Pancreas (tissue), 10 donors: ENCODE data around the gene BLVRA. TPM values are rescaled to one million over a fixed set of nuclear protein-coding genes. Genes with fewer than 3 reads are reported as not detected.

Source experiments
- ATAC-seq, 4 donors: fragments of 200-7000 bp; cut with Tn5 transposase; one replicate each; pipeline versions ENCODE4 v1.8.0 to v1.9.1; 2020; ENCODE audit warnings: mild to moderate bottlenecking in 4 of 4, moderate library complexity in 4 of 4
- DNase-seq, 6 donors: peaks; one replicate each; pipeline ENCODE4 v3.0.0-alpha.2; 2020
- FAIRE-seq: peaks from 2 replicates; lab custom pipeline; 2012; peaks lifted over from hg19 to GRCh38; lab: Jason Lieb, UNC
- H3K27ac ChIP-seq, 4 donors: fragments of 200-600 bp; sonication (generic); 1 replicate in 3 of 4; 2 replicates in 1 of 4; pipeline versions ENCODE4 v1.5.0 to v1.8.0; 2020
- H3K27me3 ChIP-seq, 4 donors: fragments of 200-600 bp; one replicate each; pipeline ENCODE4 v1.8.0; 2021
- H3K36me3 ChIP-seq, 3 donors: fragments of 200-600 bp; sonication (generic) in 1 of 3; one replicate each; pipeline versions ENCODE4 v1.5.0 to v1.8.0; 2020 to 2021
- H3K4me1 ChIP-seq, 3 donors: fragments of 200-600 bp; one replicate each; pipeline ENCODE4 v1.8.0; 2021
- H3K4me3 ChIP-seq, 4 donors: fragments of 200-600 bp; sonication (generic) in 2 of 4; one replicate each; pipeline versions ENCODE4 v1.5.0 to v1.8.0; 2020 to 2021
- H3K9me3 ChIP-seq, 4 donors: fragments of 200-600 bp; one replicate each; pipeline ENCODE4 v1.8.0; 2021
- WGBS, 2 donors: extraction: QIAGEN DNeasy Blood & Tissue Kit; methylation state at CpG; one replicate each; pipeline ENCODE4 v1.1.7; 2013; 5-methylcytosine and 5-hydroxymethylcytosine counted together
- intact Hi-C, 3 donors: fragments of 100-400 bp; cut with DNase I; formaldehyde crosslinking; loops; one replicate each; pipeline versions ENCODE4 v1.11.1 to v1.14.2; 2022
- polyA plus RNA-seq, 2 donors: library from polyadenylated mRNA; stranded (reverse); fragments of 200-250 nt; gene quantifications; one replicate each; pipeline ENCODE4 v1.2.3, GENCODE V29; 2013
- total RNA-seq, 6 donors: library from RNA; stranded (reverse); fragmentation: NEBNext Ultra II Directional in 4 of 6; extraction: Animal tissue kit (Norgen Biotek cat#: 25700) in 4 of 6; gene quantifications; one replicate each; pipeline versions ENCODE4 v1.2.1 to v1.2.4, GENCODE V29; 2021 to 2023
- TF ChIP-seq, protein P1 (sequence below), 4 donors: fragments of 200-600 bp; sonication (generic) in 3 of 4; IDR thresholded peaks; one replicate each; pipeline versions ENCODE4 v1.5.0 to v1.8.0; 2021; ENCODE audit warnings: antibody characterized with exemption in 4 of 4
- donor health status: healthy with polysubstance abuse.
- donor health status: DM: no; HTN: no; CAD: no; lungs with moderate emphysema.
- donor health status: DM: no; HTN: no; CAD: no.
- donor health status: control.
- donor health status: control.
- donor health status: Bipolar disorder and iron deficiency.
- donor health status: DM: yes; HTN: yes; CAD: no.
- donor health status: DM: no; HTN: no; CAD: no.
- donor health status: DM: no; HTN: no; CAD: no.
- donor health status: DM: yes; HTN: yes; CAD: no.

Gene BLVRA
- total and polyA plus RNA-seq, 8 donors: 12.4 to 31.6 (median 17.3) TPM

GRCh38 chr7:43767311-43767710 lies 8.8 kb downstream of the BLVRA start:
- Histone ChIP-seq H3K4me1 (peaks cover 0 to 19% (median 6%) of the 10 kb centered on the region in 3 donors), H3K27ac (no peak overlapping the region), H3K36me3 (no peaks in the 10 kb centered on the region), H3K27me3 (no peaks in the 10 kb centered on the region), H3K4me3 (no peak overlapping the region), H3K9me3 (no peaks in the 10 kb centered on the region)
- intact Hi-C loops: no loop called here
- TF ChIP-seq, protein P1, sequence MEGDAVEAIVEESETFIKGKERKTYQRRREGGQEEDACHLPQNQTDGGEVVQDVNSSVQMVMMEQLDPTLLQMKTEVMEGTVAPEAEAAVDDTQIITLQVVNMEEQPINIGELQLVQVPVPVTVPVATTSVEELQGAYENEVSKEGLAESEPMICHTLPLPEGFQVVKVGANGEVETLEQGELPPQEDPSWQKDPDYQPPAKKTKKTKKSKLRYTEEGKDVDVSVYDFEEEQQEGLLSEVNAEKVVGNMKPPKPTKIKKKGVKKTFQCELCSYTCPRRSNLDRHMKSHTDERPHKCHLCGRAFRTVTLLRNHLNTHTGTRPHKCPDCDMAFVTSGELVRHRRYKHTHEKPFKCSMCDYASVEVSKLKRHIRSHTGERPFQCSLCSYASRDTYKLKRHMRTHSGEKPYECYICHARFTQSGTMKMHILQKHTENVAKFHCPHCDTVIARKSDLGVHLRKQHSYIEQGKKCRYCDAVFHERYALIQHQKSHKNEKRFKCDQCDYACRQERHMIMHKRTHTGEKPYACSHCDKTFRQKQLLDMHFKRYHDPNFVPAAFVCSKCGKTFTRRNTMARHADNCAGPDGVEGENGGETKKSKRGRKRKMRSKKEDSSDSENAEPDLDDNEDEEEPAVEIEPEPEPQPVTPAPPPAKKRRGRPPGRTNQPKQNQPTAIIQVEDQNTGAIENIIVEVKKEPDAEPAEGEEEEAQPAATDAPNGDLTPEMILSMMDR (IDR thresholded peaks at IDR 0.05): no peak
- no peak for FAIRE-seq
- ATAC-seq: no peak
- DNase-seq: no peak
- WGBS, 2 donors: 89 to 90% methylated on average over 8 of the region's 8 CpGs

DNA sequence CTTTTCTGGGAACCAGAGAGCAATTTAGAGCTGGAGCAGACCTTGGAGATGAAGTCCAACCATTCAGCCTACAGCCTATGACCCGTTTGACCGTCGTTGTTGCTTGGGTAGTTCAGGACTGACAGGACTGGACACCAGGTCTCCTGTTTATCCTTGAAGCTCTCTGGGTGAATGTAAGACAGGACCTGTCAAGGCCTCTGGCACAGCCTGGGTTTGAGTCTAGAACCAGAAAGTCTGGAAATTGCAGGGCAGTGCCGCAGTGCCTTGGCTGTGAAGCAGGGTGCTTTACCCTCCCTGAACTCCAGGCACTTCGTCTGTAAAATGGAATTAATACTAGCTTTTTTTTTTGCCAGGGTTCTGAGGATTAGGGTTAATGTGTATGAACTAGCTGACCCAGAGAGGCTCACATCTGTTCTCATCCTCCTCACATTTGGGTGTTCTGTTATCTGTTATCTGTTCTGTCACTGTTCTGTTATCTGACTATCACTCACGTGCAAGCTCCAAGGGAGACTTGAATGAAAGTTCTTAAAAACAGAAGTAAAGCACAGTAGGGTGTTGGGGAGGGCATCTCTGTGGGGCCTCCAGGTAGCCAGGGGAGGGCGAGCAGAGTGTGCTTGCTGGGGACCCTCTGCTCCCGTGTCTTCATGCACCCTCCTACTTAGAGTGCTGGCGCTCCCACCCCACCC lies 9.9 kb downstream of the BLVRA start:
- Histone ChIP-seq H3K27ac (no peak overlapping the region), H3K27me3 (no peaks in the 10 kb centered on the region), H3K4me3 (no peak overlapping the region), H3K4me1 (peaks cover 0 to 19% (median 6%) of the 10 kb centered on the region in 3 donors), H3K9me3 (no peaks in the 10 kb centered on the region), H3K36me3 (no peaks in the 10 kb centered on the region)
- FAIRE-seq: no peak
- intact Hi-C loops: no loop called here
- no peak for DNase-seq
- no peak for ATAC-seq
- TF ChIP-seq, protein P1 (IDR thresholded peaks at IDR 0.05): no peak
- 82 to 86% methylated on average over 9 of the region's 9 CpGs for WGBS, 2 donors

- Histone ChIP-seq H3K4me3 (no peak overlapping the region), H3K27ac (no peak overlapping the region), H3K4me1 (peaks cover 0 to 16% (median under 1%) of the 10 kb centered on the region in 3 donors), H3K9me3 (no peaks in the 10 kb centered on the region), H3K36me3 (no peaks in the 10 kb centered on the region), H3K27me3 (no peaks in the 10 kb centered on the region)
- no peak for ATAC-seq
- TF ChIP-seq, protein P1 (IDR thresholded peaks at IDR 0.05): no peak
- FAIRE-seq: no peak
- no peak for DNase-seq
- intact Hi-C loops: no loop called here
- WGBS, 2 donors: 92 to 98% methylated on average over 4 of the region's 4 CpGs
Observed at GRCh38 chr7:43768887-43769272, 10.4 kb downstream of the BLVRA start.

- DNase-seq: no peak
- Histone ChIP-seq H3K27ac (no peak overlapping the region), H3K4me1 (peaks cover 0 to 12% (median 0%) of the 10 kb centered on the region in 3 donors), H3K9me3 (no peaks in the 10 kb centered on the region), H3K27me3 (no peaks in the 10 kb centered on the region), H3K4me3 (no peak overlapping the region), H3K36me3 (no peaks in the 10 kb centered on the region)
- WGBS, 2 donors: 93 to 96% methylated on average over 5 of the region's 5 CpGs
- intact Hi-C loops: no loop called here
- no peak for FAIRE-seq
- TF ChIP-seq, protein P1 (IDR thresholded peaks at IDR 0.05): no peak
- no peak for ATAC-seq
Observed at GRCh38 chr7:43769281-43769680, 10.8 kb downstream of the BLVRA start.

GRCh38 chr7:43769791-43770465 lies 11.4 kb downstream of the BLVRA start:
- Histone ChIP-seq H3K4me1 (peaks cover 0 to 5% (median 0%) of the 10 kb centered on the region in 3 donors), H3K9me3 (no peaks in the 10 kb centered on the region), H3K4me3 (no peak overlapping the region), H3K27me3 (no peaks in the 10 kb centered on the region), H3K27ac (no peak overlapping the region), H3K36me3 (no peaks in the 10 kb centered on the region)
- 62 to 66% methylated on average over 10 of the region's 10 CpGs for WGBS, 2 donors
- ATAC-seq (no peak), FAIRE-seq (no peak), DNase-seq (no peak)
- intact Hi-C loops: no loop called here
- TF ChIP-seq, protein P1 (IDR thresholded peaks at IDR 0.05): no peak
